ENCODE data around the gene PEBP1.

DNA sequence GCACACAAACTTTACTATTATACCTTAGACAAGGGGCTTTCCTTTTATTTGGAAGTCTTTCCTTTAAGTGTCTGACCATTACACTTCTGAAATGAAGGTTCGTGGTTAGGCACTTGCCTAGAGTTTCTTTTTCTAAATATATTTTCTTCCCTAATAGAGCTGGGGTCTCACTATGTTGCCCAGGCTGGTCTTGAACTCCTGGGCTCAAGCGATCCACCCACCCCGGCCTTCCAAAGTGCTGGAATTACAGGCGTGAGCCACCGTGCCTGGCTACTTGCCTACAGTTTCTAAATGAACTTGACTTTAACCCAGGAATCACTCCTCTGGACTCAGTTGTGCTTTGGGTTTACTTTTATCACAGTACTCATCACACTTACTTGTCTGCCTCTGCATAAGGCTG, 57.6 kb downstream of the PEBP1 start:
- TF ChIP-seq, protein P1, sequence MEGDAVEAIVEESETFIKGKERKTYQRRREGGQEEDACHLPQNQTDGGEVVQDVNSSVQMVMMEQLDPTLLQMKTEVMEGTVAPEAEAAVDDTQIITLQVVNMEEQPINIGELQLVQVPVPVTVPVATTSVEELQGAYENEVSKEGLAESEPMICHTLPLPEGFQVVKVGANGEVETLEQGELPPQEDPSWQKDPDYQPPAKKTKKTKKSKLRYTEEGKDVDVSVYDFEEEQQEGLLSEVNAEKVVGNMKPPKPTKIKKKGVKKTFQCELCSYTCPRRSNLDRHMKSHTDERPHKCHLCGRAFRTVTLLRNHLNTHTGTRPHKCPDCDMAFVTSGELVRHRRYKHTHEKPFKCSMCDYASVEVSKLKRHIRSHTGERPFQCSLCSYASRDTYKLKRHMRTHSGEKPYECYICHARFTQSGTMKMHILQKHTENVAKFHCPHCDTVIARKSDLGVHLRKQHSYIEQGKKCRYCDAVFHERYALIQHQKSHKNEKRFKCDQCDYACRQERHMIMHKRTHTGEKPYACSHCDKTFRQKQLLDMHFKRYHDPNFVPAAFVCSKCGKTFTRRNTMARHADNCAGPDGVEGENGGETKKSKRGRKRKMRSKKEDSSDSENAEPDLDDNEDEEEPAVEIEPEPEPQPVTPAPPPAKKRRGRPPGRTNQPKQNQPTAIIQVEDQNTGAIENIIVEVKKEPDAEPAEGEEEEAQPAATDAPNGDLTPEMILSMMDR (IDR thresholded peaks at IDR 0.05) = no peak
- no peak for TF ChIP-seq POLR2A (IDR thresholded peaks at IDR 0.05)

Measured in body of pancreas (tissue), 4 donors.